IMR-90 (cell line): ENCODE data around the gene FARP1. TPM values are rescaled to one million over a fixed set of nuclear protein-coding genes. Genes with fewer than 3 reads are reported as not detected.

Experiments
- ATAC-seq: fragments of 200-7000 bp; cut with Tn5 transposase; 2 replicates; pipeline ENCODE4 v1.9.1; 2020; ENCODE audit warnings: low read depth, mild to moderate bottlenecking, moderate library complexity
- BruUV-seq: library from RNA; stranded (reverse); fragments of 400-500 nt; replicated peaks from 2 replicates; lab custom pipeline; 2021; lab: Mats Ljungman, UMichigan
- CTCF ChIA-PET: fragments of 300-600 bp; formaldehyde crosslinking; extraction: SDS; loops from one replicate; lab custom pipeline; 2021; ENCODE audit warnings: antibody characterized with exemption; lab: Yijun Ruan, JAX
- POLR2A ChIA-PET: fragments of 300-600 bp; sonication (Branson Sonifier 250); formaldehyde crosslinking; loops from one replicate; lab custom pipeline; 2022; ENCODE audit warnings: antibody characterized with exemption; ENCODE audit not compliant: unreplicated experiment; lab: Charles Lee
- DNase-seq: peaks from one replicate; pipeline ENCODE4 v3.0.0; 2013
- H2AFZ ChIP-seq: replicated peaks from 2 replicates; pipeline ENCODE3; 2013; ENCODE audit warnings: low read length, mild to moderate bottlenecking; ENCODE audit not compliant: poor library complexity
- H2AK5ac ChIP-seq: 2 replicates; pipeline ENCODE4 v1.6.1; 2013; ENCODE audit warnings: low read depth, low read length, inconsistent platforms
- H2AK9ac ChIP-seq: replicated peaks from 2 replicates; pipeline ENCODE3; 2013; ENCODE audit warnings: mild to moderate bottlenecking, low read depth, low read length, moderate library complexity; ENCODE audit not compliant: poor library complexity
- H2BK120ac ChIP-seq: 2 replicates; pipeline ENCODE4 v1.6.1; 2013; ENCODE audit warnings: low read depth, low read length, inconsistent platforms
- H2BK15ac ChIP-seq: 3 replicates; pipeline ENCODE4 v1.6.1; 2013; ENCODE audit warnings: low read depth, low read length, inconsistent platforms
- H2BK20ac ChIP-seq: 2 replicates; pipeline ENCODE4 v1.6.1; 2013; ENCODE audit warnings: low read depth, mild to moderate bottlenecking, inconsistent platforms, low read length, moderate library complexity
- H2BK5ac ChIP-seq: 2 replicates; pipeline ENCODE4 v1.6.1; 2013; ENCODE audit warnings: mild to moderate bottlenecking, low read depth, low read length, inconsistent platforms; ENCODE audit not compliant: poor library complexity, severe bottlenecking
- H3K14ac ChIP-seq: replicated peaks from 2 replicates; pipeline ENCODE4 v1.6.1; 2013; ENCODE audit warnings: low read depth, low read length, inconsistent platforms
- H3K18ac ChIP-seq: 2 replicates; pipeline ENCODE4 v1.6.1; 2013; ENCODE audit warnings: low read depth, low read length, control low read depth
- H3K23ac ChIP-seq: 2 replicates; pipeline ENCODE4 v1.6.1; 2013; ENCODE audit warnings: low read depth, low read length, inconsistent platforms
- H3K27ac ChIP-seq: 2 replicates; pipeline ENCODE4 v1.5.1; 2013; ENCODE audit warnings: mild to moderate bottlenecking, control low read depth, low read length; ENCODE audit not compliant: insufficient read depth
- H3K27me3 ChIP-seq: 2 replicates; pipeline ENCODE4 v1.6.1; 2013; ENCODE audit warnings: low read length; ENCODE audit not compliant: control insufficient read depth, insufficient read depth
- H3K36me3 ChIP-seq: 2 replicates; pipeline ENCODE4 v1.6.1; 2013; ENCODE audit warnings: low read length, mixed read lengths; ENCODE audit not compliant: control insufficient read depth, insufficient read depth
- H3K4ac ChIP-seq: 2 replicates; pipeline ENCODE4 v1.6.1; 2013; ENCODE audit warnings: low read depth, low read length, inconsistent platforms
- H3K4me1 ChIP-seq: 2 replicates; pipeline ENCODE4 v1.6.1; 2013; ENCODE audit warnings: low read length, mixed read lengths; ENCODE audit not compliant: control insufficient read depth, insufficient read depth
- H3K4me2 ChIP-seq: 2 replicates; pipeline ENCODE4 v1.6.1; 2013; ENCODE audit warnings: low read depth, mild to moderate bottlenecking, control low read depth, low read length, moderate library complexity
- H3K4me3 ChIP-seq: 2 replicates; pipeline ENCODE4 v1.5.1; 2013; ENCODE audit warnings: low read depth, mild to moderate bottlenecking, control low read depth, low read length, moderate library complexity; ENCODE audit not compliant: insufficient read depth
- H3K56ac ChIP-seq: 2 replicates; pipeline ENCODE4 v1.6.1; 2013; ENCODE audit warnings: low read length, inconsistent platforms; ENCODE audit not compliant: insufficient read depth; ENCODE audit errors: extremely low read depth
- H3K79me1 ChIP-seq, 2 experiments: 2 replicates each; pipeline ENCODE4 v1.6.1; 2013; ENCODE audit warnings: low read length in 2 of 2, inconsistent platforms in 1 of 2, low read depth in 1 of 2
- H3K9ac ChIP-seq: 2 replicates; pipeline ENCODE4 v1.6.1; 2013; ENCODE audit warnings: low read depth, low read length, control low read depth
- H3K9me1 ChIP-seq: 2 replicates; pipeline ENCODE4 v1.6.1; 2013; ENCODE audit warnings: low read length, inconsistent platforms; ENCODE audit not compliant: insufficient read depth
- H3K9me3 ChIP-seq: 2 replicates; pipeline ENCODE4 v1.6.1; 2013; ENCODE audit warnings: low read length; ENCODE audit not compliant: control insufficient read depth, insufficient read depth
- H4K20me1 ChIP-seq: 2 replicates; pipeline ENCODE4 v1.6.1; 2013; ENCODE audit warnings: low read length, inconsistent platforms; ENCODE audit not compliant: insufficient read depth
- H4K5ac ChIP-seq: 2 replicates; pipeline ENCODE4 v1.6.1; 2013; ENCODE audit warnings: mild to moderate bottlenecking, low read depth, low read length, control low read depth
- H4K8ac ChIP-seq, 2 experiments: 2 replicates each; pipeline ENCODE4 v1.6.1; 2013; ENCODE audit warnings: low read depth in 2 of 2, low read length in 2 of 2, control low read depth in 1 of 2, inconsistent platforms in 1 of 2
- H4K91ac ChIP-seq: 2 replicates; pipeline ENCODE4 v1.6.1; 2013; ENCODE audit warnings: low read depth, low read length, inconsistent platforms; ENCODE audit not compliant: insufficient read depth
- CEBPB ChIP-seq: IDR thresholded peaks from 2 replicates; pipeline ENCODE4 v1.6.1; 2012; ENCODE audit warnings: low read depth, low read length, improper control_type of control experiment
- CHD1 ChIP-seq: IDR thresholded peaks from 2 replicates; pipeline ENCODE4 v1.6.1; 2012; ENCODE audit warnings: low read depth, low read length, improper control_type of control experiment
- FOS ChIP-seq: fragments of 150-350 bp; IDR thresholded peaks from 2 replicates; pipeline ENCODE4 v1.6.1; 2016; ENCODE audit warnings: low read depth, low read length
- MAZ ChIP-seq: IDR thresholded peaks from 2 replicates; pipeline ENCODE4 v1.6.1; 2012; ENCODE audit warnings: low read depth, mild to moderate bottlenecking, low read length, improper control_type of control experiment, moderate library complexity, borderline replicate concordance
- MXI1 ChIP-seq: IDR thresholded peaks from 2 replicates; pipeline ENCODE4 v1.6.1; 2012; ENCODE audit warnings: low read depth, mild to moderate bottlenecking, low read length, moderate library complexity, borderline replicate concordance
- NFE2L2 ChIP-seq: fragments of 150-350 bp; IDR thresholded peaks from 2 replicates; pipeline ENCODE4 v1.6.1; 2016; ENCODE audit warnings: low read depth, mild to moderate bottlenecking, low read length
- RCOR1 ChIP-seq: IDR thresholded peaks from 2 replicates; pipeline ENCODE4 v1.6.1; 2012; ENCODE audit warnings: mild to moderate bottlenecking, low read length, improper control_type of control experiment; ENCODE audit not compliant: insufficient replicate concordance
- RFX5 ChIP-seq: IDR thresholded peaks from 2 replicates; pipeline ENCODE4 v1.8.0; 2012; ENCODE audit warnings: low read depth, mild to moderate bottlenecking, low read length, moderate library complexity
- SMC3 ChIP-seq: fragments of 150-350 bp; IDR thresholded peaks from 2 replicates; pipeline ENCODE4 v1.6.1; 2016; ENCODE audit warnings: low read depth, mild to moderate bottlenecking, antibody characterized with exemption, low read length, moderate library complexity
- WGBS, 2 experiments: methylation state at CpG; one replicate each; pipeline versions ENCODE4 v1.1.5 to v1.1.7; 2013; ENCODE audit warnings: missing lambda C conversion rate in 2 of 2; ENCODE audit not compliant: insufficient read length in 1 of 2; ENCODE audit errors: extremely low coverage in 2 of 2; 5-methylcytosine and 5-hydroxymethylcytosine counted together
- dilution Hi-C: fragments of 300-500 bp; cut with HindIII; formaldehyde crosslinking; loops from one replicate; pipeline ENCODE4 v1.14.3; 2018; ENCODE audit warnings: low sequenced_read_pairs; ENCODE audit not compliant: unreplicated experiment
- in situ Hi-C: fragments of 300-500 bp; cut with MboI; formaldehyde crosslinking; loops from 3 replicates; pipeline ENCODE4 v1.14.3; 2019; ENCODE audit warnings: low sequenced_read_pairs, inconsistent platforms, mixed read lengths
- intact Hi-C: fragments of 100-400 bp; cut with micrococcal nuclease; formaldehyde crosslinking; loops from 2 replicates; pipeline ENCODE4 v1.10.0; 2022
- polyA plus RNA-seq, 3 experiments: library from polyadenylated mRNA; depleted of rRNA; stranded (reverse); fragments of >200 nt; gene quantifications; 2 replicates each; pipeline ENCODE4 v1.2.3, GENCODE V29; 2012; ENCODE audit warnings: low replicate concordance in 1 of 3
- total RNA-seq: library from RNA; depleted of rRNA; stranded (reverse); fragments of >200 nt; gene quantifications from 2 replicates; pipeline ENCODE4 v1.2.3, GENCODE V29; 2012
- TF ChIP-seq, protein P1 (sequence below): conservative IDR thresholded peaks from 2 replicates; pipeline ENCODE4 v1.5.1; 2012; ENCODE audit warnings: mild to moderate bottlenecking, low read depth, low read length, improper control_type of control experiment
- TF ChIP-seq, protein P2 (sequence below): fragments of 150-350 bp; IDR thresholded peaks from 2 replicates; pipeline ENCODE4 v1.6.1; 2016; ENCODE audit warnings: low read depth, mild to moderate bottlenecking, low read length, moderate library complexity, borderline replicate concordance

The FARP1 gene
- total and polyA plus RNA-seq, 2 of the 4 experiments (the other 2 are of a cell fraction), result 39.6 to 57.0 TPM

- no peak overlapping the region for H2AK9ac ChIP-seq
- H4K91ac ChIP-seq, result no peak overlapping the region
- no peak overlapping the region for H2BK15ac ChIP-seq
- no peak overlapping the region for H3K4me3 ChIP-seq
- peaks cover 21% of the 10 kb centered on the region for H3K4me1 ChIP-seq
- no peaks in the 10 kb centered on the region for H3K9me3 ChIP-seq
- H2BK120ac ChIP-seq, result no peak overlapping the region
- H2AFZ ChIP-seq, result no peak overlapping the region
- in situ Hi-C loops (no loop called here), dilution Hi-C loops (no loop called here), intact Hi-C loops (no loop called here)
- ChIA-PET CTCF (interaction anchor here (0.5 kb wide), 1 partner anchor 864 kb away, joined by 3 read pairs; no protein-coding TSS in a partner anchor), POLR2A (no interaction called here)
- 0 out of 2 replicates have a peak overlapping the region, but pooled peaks have one; percentile 55 for H3K4ac ChIP-seq
- TF ChIP-seq, protein P1, sequence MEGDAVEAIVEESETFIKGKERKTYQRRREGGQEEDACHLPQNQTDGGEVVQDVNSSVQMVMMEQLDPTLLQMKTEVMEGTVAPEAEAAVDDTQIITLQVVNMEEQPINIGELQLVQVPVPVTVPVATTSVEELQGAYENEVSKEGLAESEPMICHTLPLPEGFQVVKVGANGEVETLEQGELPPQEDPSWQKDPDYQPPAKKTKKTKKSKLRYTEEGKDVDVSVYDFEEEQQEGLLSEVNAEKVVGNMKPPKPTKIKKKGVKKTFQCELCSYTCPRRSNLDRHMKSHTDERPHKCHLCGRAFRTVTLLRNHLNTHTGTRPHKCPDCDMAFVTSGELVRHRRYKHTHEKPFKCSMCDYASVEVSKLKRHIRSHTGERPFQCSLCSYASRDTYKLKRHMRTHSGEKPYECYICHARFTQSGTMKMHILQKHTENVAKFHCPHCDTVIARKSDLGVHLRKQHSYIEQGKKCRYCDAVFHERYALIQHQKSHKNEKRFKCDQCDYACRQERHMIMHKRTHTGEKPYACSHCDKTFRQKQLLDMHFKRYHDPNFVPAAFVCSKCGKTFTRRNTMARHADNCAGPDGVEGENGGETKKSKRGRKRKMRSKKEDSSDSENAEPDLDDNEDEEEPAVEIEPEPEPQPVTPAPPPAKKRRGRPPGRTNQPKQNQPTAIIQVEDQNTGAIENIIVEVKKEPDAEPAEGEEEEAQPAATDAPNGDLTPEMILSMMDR, result no peak
- TF ChIP-seq CHD1, result no peak
- TF ChIP-seq RFX5, result no peak
- no peak for TF ChIP-seq CEBPB
- TF ChIP-seq, protein P2, sequence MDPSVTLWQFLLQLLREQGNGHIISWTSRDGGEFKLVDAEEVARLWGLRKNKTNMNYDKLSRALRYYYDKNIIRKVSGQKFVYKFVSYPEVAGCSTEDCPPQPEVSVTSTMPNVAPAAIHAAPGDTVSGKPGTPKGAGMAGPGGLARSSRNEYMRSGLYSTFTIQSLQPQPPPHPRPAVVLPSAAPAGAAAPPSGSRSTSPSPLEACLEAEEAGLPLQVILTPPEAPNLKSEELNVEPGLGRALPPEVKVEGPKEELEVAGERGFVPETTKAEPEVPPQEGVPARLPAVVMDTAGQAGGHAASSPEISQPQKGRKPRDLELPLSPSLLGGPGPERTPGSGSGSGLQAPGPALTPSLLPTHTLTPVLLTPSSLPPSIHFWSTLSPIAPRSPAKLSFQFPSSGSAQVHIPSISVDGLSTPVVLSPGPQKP, result no peak
- no peak for TF ChIP-seq SMC3
- no peak for TF ChIP-seq MXI1
- TF ChIP-seq FOS, result no peak
- no peak for TF ChIP-seq RCOR1
- TF ChIP-seq MAZ, result no peak
- TF ChIP-seq NFE2L2, result no peak
- peaks cover 33% of the 10 kb centered on the region for H3K9me1 ChIP-seq
- no peak overlapping the region for H4K8ac ChIP-seq
- H2BK5ac ChIP-seq, result peak overlapping the region; percentile 79
- no peak overlapping the region for H3K4me2 ChIP-seq
- no TSS peak for BruUV-seq
- H4K20me1 ChIP-seq, result peaks cover 8% of the 10 kb centered on the region
- no peak overlapping the region for H4K5ac ChIP-seq
- no peak for ATAC-seq
- WGBS, 2 experiments, result 100% methylated on average over 3 of the region's 4 CpGs; no CpG with 5 or more reads in 1 of the 2 experiments
- H3K18ac ChIP-seq, result no peak overlapping the region
- H3K9ac ChIP-seq, result no peak overlapping the region
- H2AK5ac ChIP-seq, result peak overlapping the region; percentile 43; the same call in 1 of the 2 replicates
- H3K23ac ChIP-seq, result no peak overlapping the region
- peak overlapping the region; percentile 28; the same call in 1 of the 2 replicates for H3K27ac ChIP-seq
- peaks cover 10% of the 10 kb centered on the region for H3K36me3 ChIP-seq
- no peak overlapping the region for H2BK20ac ChIP-seq
- H3K79me1 ChIP-seq, result peaks cover 35 to 80% of the 10 kb centered on the region in 2 experiments
- DNase-seq, result no peak
- no peak overlapping the region for H3K56ac ChIP-seq
- no peaks in the 10 kb centered on the region for H3K27me3 ChIP-seq
- 0 out of 2 replicates have a peak overlapping the region, but pooled peaks have one; percentile 34 for H3K14ac ChIP-seq
These were observed 224.1 kb downstream of the FARP1 start for GRCh38 chr13:98366959-98367358.
